Femur (tissue), 1 donor: Measurements from ENCODE around the gene SDK2.

ENCODE experiments used
- DNase-seq: peaks from one replicate; pipeline ENCODE4 v3.0.0-alpha.2; 2017

The SDK2 gene

DNA sequence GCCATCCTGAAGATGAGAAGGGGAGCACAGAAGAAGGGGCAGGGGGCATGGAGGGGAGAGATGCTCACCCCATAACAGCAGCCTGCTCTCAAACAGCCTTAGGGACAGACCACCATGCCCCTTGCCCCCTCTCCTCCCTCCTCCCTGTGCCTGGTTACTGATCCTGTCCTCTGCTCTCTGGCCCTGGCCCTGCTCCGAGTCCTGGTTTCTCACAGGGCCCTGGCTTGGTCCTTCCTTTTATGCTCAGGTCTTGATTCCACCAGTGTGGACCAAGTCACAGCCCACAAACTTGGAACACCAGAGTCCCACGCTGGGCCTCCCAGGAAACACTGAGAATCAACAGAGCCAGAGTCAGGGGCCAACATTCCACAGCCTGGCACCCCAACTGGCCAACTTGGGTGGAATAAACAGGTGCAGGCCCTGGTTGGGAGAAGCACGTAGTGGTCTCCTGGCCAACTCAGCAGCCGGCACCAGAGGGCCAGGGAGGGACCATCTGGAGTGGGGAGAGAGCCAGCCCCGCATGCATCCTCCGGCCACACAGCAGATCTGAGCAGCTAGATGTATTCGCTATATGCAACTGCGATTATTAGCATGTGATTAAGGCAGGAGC lies 287.6 kb downstream of the SDK2 start:
- DNase-seq: no peak

DNA sequence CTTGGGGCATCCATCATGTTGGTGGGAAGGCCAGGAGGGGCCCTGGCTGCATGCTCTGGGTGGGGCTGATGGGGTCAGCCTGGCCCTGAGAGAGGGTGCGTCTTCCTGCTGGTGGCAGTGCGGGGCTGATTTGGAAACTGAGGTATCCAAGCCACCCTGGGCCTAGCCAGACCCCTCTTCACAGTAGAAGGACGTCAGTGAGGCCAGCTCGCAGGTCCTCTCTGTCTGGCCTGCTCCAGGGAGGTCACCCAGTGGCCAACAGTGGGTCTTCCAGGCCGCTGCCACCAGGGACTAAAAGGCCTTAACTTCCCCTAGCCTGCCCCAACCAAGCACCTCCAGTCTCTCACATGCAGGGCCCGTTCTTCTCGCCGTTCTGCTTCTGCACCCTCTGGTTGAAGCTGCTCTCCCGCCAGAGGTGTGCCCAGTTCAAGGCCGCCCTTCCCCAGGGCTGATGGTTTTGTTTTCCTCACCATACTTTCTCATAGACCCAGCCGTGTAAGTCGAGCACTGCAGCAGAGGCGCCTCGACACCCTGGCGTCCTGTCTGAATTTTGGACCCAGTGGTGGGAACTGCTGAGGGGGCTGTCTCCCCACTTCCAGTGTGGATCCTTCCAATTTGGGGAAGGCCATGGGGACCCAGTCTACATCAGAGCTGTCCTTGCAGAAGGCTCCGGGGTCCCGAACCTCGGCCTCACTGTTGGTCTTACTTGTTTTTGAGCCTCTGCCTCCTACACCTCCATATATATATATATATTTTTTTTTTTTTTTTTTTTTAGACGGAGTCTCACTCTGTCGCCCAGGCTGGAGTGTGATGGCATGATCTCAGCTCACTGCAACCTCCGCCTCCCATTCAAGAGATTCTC lies 289.6 kb downstream of the SDK2 start:
- DNase-seq: no peak

DNA sequence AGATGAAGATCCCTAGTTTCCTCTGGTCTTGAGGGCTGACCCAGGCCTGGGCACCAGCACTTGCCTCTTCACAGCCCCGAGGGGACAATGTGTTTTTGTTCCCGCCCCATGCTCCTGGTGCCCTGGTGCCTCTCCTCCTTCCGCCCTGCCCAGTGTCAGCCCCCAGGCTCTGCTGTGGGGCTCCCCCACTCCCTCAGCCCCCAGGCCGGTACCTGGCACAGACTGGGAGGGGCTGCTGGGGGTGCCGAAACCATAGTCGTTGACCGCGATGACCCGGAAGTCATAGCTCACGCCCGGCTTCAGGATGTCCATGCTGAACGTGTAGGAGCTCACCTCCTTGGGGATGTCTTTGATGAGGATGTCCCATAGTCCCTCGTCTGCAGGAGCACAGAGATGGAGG lies 292.0 kb downstream of the SDK2 start:
- no peak for DNase-seq

DNA sequence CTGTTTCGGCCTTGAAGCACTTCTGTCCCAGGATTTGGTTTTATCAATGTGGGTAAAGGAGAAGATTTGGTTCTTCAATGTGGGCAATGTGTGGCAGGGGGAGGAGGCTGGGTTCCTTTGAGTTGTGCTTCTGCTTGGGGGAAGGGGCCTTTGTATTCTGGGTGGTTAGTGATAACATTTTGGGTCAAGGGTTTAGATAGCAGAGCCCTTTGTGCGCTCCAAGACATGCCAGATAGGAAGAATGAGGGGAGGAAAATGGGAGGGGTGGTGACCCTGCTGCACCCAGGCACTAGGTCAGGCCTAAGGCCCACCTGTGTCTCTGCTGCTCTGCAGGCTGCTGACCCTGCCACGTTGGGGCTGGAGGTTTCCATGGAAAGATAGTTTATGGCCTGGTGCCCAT lies 292.5 kb downstream of the SDK2 start:
- DNase-seq: no peak

DNA sequence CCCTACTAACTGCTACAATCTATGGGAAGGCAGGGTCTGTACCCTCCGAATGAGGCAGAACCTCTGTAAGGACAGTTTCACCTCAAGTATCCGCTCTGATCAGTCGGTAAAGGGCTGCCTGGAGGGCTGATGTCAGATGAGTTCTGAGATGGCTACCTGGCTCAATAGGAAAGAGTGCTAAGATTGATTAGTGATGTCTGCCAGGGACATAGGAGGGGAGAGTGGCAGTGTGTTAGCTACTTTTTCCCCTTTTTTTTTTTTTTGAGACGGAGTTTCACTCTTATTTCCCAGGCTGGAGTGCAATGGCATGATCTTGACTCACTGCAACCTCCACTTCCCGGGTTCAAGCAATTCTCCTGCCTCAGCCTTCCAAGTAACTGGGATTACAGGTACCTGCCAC lies 293.4 kb downstream of the SDK2 start:
- DNase-seq: no peak

DNA sequence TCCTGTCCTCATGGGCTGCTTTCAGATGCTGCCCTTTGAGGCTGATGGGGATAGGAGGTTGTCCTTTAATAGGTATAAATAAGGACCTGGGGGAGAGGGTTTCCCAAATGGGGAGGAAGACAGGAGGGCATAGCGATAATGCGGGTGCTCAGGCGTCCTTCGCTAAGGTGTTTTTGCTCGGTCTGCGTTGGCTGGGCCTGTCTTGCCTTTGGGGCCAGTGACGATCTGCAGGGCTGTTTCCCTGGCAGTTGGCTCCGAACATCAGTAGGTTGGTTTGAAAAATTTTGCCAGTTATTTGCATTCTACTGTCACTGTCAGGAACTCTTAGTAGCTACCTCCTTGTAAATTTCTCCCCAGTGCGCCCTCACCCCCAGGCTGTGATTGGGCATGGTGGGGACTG lies 294.6 kb downstream of the SDK2 start:
- DNase-seq: no peak

DNA sequence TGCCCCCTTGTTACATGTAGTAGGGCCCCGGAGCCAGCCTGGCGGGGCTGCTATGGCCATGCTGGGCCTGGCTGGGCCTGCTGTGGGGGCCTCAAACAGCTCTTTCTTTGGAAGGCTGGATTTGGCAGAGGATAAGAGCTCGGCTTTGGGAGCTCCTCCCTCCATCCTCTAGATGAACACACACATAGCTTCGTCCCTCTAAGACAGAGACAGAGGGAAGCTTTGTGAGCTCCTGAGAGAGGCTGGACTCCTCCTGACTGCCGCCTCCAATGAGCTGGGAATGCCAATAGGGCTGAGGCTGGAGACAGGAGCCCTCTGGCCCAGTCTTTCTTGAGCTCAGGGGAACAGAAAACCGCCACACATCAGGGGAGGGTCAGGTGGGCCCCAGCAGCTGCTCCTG lies 295.1 kb downstream of the SDK2 start:
- peak; percentile 75 for DNase-seq

DNA sequence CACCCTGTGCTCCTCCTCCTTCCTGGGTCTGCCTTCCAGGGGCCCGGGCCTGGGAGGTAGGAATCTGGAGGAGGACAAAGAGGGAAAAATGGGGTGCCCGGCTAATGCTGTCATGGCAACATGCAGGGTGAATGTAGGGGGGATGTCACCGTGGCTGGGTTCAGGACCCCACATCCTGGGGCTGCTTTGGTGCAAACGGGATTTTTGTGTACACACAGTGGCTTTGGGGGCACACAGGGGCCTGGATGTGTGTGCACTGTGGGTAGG lies 295.5 kb downstream of the SDK2 start:
- no peak for DNase-seq

DNA sequence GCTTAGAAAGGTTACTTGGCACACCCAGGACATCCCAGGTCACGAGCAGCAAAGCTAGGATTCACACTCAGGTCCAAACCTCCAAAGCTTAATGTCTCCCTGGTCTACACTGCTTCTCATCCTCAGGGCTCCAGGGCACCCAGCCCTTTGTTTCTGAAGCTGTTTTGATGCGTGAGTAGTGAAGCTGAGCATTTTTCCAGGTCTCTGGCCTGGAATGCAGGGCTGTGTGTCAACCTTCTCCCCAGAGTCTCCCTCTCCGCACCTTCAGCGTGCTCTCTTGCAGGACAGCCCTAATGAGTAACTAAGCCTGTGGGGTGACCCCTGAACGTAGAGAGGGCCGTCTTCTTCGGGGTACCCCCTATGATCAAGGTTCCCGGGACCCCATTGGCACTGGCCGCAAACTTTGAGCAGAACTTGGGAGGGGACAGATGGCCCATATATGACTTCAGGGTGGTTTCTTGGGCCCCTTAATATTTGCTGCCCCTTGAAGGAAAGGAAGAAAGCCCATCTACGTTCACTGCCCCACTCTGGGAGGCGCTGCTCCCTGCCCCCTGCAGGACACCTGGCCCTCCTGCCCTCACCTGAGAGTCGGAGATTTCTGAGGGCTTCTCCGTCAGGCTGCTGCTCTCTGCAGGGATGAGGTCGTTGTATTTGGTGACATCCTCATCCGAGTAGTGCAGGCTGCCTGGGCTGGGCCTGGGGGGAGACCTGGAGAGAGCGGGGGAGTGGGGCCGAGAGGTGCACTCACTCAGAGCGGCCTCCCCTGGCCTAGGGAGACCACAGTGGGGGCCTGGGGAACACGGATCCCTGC lies 296.0 kb downstream of the SDK2 start:
- peak; percentile 24 for DNase-seq

DNA sequence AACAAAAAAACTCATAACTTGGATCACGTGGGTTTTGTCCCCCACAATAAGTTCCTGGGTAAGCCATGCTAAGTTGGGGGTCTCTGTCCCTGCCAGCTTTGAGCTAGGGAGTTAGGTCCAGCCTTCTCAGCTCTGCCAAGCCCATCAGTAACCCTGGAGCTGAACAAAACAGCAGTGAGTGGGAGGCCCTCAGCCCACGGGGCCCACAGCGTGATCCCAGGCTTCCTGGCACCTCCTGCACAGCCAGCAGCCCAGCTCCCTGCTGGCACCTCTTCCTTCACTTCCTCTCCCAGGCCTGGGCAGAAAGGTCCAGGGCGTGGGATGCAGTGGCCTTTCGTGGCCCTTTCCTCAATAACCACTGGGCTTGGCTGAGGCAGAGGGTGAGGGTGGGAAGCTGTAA lies 296.9 kb downstream of the SDK2 start:
- DNase-seq: no peak

DNA sequence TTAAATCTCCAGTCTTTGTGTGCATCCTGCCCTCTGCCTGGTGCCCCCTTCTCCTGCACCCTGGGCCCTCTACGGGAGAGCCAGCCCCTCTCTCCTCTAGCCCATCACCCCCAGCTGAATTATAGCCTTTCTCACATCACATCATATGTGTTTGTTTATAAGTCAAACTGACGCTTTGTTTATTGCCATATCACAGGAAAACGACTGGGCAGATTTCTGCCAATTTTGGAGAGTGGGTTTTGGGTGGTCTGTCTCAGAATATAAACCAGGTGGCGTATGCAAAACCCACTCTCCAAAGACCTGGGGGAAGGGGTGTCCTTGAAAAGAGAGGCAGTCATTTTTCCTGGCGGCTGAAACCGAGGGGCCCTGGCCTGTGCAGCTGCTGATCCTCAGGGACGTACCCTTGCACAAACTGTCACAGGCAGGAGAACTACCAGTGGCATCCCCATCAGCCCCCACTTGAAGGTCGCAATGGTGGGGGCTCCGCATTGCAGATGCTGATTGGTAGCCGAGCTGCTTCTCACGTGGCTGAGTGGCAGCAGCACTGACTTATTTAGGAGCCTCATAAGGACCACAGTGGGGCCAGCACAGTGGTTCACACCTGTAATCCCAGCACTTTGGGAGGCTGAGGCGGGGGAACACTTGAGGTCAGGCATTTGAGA lies 297.6 kb downstream of the SDK2 start:
- no peak for DNase-seq

DNA sequence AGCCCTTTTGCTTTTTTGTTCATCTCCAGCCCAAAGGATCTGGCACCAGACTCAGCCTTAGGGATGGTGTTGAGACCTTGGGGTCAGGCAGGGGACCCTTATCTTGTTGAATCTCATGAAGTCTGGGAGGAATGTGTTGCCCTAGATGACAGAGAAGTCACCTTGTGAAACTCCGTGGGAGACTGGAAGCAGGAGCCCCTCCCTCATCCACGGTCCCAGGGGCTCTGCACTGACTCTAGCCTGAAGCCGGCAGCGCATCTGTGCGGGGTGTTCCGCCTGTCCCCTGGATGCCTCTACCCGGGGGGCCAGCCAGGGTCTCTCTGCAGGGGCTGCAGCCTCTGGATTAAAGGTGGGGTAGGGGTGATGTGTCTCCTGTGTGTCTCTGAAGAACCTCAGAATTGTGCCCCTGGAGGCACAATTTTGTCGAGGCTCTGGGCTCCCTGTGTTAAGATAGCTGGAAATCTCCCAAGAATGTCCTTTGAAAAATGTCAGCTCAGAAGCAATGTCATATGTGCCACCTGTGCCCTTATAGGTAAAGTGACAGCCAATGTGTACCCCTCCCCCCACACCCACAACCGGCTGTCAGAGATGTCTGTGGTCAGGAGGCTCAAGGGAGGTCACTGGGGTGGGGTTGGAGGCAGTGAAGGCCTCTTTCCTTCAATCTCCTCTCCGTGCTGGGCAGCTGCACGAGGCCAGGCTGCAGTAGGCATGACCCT lies 300.3 kb downstream of the SDK2 start:
- no peak for DNase-seq

DNA sequence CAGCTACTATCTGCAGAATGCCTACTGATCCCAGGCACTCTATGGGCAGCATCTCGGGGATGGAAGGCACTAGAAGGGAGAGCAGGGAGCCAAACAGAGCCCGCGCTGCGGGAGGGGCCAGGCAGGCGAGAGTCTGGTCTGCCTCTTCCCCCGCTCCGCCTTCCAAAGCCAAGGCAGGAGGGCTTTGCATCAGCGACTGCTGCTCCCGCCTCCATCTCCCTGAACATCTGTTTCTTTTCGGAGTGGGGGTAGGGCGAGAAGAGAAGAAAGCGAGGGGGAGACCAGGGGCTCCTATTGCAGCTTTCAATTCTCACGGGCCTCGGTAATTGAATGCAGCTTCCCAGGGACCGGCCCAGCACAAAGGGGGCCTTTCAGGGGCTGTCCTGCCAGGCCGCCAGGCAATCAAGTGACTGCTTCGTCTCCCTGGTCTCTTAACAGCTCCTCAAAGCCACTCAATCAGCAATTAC lies 301.0 kb downstream of the SDK2 start:
- peak; percentile 88 for DNase-seq

DNA sequence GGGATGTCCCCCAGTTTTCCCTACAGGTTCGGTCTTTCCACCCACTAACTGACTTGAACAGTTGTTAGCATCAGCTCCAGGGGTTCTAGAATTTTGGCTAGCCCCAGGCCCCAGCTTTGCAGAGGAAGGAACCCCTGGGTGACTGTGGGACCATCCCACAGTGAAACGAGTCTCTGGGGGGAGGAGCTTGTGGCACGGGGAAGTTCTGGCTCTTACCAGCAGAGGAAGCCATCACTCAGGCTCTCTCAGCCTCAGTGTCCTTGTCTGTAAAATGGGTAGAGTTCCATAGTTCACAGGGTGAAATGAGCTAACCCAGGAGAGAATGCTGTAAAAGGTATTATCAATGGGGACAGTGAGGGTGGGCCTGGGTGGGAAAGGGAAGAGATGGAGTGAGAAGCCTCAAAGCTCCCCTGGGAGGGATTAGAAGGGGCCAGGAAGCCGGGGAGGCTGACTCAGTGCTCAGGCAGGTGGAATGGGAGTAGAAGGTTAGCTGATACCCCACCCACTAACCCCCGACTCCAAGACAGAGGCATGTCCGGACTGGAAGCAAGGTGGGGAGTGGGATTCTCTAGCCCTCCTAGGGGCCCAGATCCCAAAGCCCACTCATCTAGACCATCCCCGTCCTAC lies 301.6 kb downstream of the SDK2 start:
- no peak for DNase-seq

DNA sequence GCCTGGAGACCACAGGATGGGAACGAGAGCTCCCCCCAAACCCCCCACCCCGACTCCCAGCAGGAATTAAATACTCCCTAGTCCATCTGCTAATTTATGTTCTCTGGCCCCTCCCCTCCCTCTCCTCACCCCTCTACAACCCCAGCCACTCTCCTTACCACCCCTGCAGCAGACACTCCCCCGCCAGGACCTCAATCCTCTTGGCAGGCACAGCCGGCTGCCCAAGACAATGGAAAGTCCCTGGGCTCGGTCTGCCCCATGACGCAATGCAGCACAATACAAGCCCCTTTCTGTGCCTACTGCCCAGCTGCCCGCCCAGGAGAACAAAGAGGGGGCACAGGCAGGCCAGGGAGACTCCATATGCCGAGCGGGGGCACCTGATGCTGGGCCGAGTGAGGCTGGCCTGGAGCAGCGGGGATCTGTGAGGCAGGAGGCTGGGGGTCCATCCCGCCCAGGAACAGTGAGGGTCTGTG lies 302.2 kb downstream of the SDK2 start:
- peak; percentile 89 for DNase-seq

DNA sequence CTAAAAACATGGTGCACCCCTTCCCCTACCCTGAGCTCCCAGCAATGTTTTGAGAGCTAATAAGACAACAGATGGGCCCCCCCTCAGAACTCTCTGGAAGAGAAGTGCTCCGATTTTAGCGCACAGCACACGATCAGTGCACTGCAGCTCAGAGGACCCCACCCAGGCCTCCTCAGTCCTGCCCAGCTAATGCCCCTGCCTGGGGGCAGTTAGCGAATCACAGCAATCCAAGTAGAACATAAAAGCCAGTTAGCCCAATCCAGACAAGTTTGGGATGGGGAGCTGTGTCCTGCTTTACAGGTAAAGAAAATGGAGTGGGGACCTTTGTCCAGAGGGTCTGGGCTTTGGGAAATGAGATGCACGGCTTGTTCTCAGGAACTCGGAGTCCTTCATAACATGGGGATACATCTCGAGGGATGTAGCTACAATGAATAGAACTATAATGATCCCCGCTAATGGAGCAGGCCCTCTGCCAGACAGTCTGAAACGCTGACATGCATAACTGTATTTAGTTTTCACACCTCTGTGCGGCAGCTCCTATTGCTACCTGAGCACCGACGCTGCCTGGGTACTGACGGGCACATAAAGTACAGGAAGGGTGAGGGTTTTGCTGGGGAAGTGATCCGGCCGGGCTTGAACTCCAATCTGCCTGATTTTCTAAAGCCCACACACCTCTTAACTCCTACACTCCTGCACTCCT lies 302.7 kb downstream of the SDK2 start:
- no peak for DNase-seq

DNA sequence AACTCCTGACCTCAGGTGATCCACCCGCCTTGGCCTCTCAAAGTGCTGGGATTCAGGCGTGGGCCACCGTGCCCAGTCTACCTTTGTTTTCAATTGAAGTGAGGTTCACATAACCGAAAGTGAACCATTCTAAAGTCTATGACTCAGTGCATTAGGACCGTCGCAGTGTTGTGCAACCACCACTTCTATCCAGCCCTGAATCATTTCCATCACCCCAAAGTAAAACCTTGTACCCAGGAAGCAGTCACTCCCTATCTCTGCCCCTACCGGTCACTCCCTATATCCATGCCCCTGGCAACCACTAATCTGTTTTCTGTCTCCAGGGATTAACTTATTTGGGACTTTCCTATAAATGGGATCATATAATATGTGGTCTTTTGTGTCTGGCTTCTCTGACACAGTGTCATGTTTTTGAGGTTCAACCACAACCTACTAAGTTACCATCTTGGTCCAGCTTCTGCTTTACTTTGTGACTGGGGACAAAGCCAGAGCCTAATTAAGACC lies 304.1 kb downstream of the SDK2 start:
- no peak for DNase-seq

DNA sequence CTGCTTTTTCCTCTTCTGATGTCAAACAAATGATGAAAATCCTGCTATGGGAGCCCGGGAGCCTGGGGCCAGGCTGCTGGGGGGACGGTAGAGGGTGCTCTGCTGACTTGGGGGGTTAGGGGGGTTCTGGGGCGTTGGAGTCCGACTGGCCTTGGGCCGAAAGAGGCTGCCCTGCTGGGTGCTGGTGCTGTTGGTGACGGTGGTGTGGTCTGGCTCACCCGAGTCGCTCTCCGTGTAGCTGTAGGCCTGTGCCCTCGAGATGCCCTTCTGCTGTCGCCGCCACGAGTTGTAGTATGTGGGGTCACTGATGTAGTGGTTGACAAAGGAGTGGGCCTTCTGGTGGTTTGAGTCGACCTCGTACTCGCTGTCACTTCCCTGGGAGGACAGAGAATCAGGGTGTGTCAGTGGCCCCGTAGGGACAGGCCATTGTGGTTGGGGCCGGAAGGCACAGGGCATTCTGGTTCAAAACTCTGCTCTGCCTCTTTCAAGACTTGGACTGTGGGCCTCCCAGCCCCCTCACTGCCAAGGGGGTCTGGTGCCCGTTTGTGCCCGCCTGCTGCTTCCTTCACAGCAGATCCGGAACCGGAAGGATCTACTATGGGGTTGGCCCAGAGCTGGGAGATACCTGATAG lies 305.6 kb downstream of the SDK2 start:
- peak; percentile 53 for DNase-seq

DNA sequence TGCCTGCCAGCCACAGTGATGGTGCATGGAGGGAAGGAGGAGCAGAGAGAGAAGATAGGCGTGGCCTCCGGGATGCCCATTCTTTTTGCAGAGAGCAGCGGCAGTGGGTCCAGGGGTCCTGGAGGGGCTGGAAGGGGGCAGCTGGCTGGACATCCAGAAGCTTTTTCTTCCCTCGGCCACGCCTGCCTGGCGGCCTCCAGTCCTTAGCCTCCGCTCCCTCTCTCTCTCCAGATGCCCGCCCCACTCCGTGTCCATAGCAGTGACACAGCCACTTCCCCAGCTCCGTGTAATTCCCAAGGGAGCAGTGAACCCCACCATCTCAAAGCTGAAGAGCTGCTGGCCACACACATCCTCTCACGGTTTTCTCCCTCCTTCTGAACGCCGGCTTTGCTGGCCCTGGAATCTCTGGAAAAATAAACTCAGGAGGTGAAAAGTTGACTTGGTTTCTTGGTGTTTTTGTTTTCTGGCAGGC lies 306.2 kb downstream of the SDK2 start:
- DNase-seq: peak; percentile 70

DNA sequence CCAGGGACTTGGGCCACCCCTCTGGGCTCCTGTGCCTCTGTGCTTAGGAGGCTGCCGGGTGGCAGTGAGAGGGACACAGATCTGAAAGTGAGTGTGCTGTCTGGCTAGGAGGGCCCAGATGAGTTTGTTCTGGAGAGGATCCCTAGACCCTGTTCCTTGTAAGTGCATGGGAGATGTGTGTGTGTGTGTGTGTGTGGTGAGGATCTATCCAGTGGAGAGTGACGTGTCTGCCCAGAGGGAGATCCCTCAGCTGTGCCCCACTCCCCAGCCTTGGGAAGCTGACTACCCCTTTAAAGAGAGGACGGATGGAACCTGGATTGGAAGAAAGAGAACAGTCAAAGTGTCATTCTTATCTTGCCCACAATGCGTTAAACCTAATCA lies 306.9 kb downstream of the SDK2 start:
- no peak for DNase-seq
